Pons (tissue), 1 donor: Measurements from ENCODE around the gene FAM221B.

Source experiments
- DNase-seq: peaks from one replicate; pipeline ENCODE4 v3.0.0-alpha.2; 2016; ENCODE audit warnings: low spot score

FAM221B gene

DNA sequence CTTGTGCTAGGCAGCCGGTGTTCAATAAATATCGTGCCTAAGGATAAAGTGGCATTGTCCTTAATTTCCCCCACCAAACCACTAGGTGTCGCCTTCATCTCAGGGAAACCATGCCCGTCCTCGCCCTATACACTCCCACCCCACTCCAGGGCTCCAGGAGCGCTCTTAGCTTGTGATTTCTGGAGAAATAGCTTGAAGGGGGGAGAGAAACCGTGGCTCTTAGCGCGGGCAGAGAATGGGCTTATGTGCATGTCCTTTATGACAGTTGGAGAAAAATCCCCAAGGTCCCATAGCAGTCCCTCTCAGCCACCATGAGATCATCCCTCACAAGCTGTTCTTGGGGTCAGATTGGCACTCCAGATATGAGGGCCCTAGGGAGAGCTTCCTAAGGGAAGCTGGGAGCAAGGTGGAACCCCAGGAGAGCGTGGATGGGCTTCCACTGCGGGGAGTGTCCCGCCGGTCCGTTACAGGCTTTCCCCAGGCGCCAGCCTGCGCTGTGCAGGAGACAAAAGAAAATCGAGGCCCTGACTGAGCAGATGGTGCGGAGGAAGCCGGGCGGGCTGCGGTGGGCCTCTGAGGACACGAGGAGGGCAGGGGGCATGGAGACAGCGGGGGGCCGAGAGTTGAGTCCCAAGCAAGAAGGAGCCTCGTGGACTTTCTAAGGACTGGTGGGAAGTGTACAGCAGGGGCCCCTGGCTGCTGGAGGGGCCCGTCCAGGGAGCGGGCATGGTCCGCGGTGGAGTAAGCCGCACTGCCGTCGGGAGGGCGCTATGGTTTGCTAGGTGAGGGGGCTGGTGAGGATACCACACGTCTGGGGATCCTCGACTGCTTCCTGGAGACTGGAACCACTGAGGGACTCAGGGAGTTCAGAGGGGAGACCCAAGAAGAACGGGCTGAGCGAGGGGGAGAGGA is 37.9 kb downstream of the FAM221B start:
- DNase-seq: peak; percentile 83

DNA sequence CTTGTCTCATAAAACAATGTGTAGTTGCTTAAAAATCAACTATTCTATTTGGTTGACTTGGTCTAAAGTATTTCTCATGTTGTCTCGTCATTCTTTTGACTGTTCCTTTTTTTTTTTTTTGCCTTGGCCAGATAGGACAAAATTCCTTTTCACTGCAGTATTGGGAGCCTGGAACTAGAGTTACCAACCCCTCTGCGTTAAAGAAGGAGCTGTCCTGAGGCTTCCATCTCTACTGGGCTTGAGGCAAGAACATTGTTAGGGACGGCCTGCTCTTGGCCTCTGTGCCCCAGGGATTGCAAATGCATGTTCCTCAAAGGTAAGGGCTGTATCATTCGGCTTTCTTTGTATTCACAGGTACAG is 38.5 kb downstream of the FAM221B start:
- DNase-seq: no peak

GRCh38 chr9:35789541-35789940 is 39.0 kb downstream of the FAM221B start:
- no peak for DNase-seq

- no peak for DNase-seq
Measured at GRCh38 chr9:35783418-35783817, 45.1 kb downstream of the FAM221B start.

GRCh38 chr9:35781066-35781465 is 47.5 kb downstream of the FAM221B start:
- DNase-seq: no peak

DNA sequence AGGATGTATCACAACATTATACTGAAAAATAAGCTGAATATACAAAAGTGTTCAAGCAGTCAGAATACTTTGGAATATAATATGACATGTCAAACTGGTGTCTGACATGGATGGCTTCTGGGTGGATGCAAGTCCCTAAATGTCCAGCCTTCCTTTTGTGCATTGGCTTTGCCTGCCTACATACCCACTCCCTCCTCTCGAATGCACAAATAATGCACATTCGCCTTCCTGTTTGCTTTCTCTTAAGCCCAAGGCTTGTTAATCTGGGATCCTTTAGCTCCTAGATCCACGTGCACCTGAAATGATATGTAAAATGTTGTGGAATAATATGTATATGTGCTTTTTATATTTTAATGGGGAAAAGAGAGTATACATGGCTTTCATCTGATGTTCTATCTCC is 50.0 kb downstream of the FAM221B start:
- no peak for DNase-seq

GRCh38 chr9:35776018-35776417 is 52.5 kb downstream of the FAM221B start:
- DNase-seq: no peak

- peak; percentile 55 for DNase-seq
Measured at GRCh38 chr9:35774907-35775635, 53.5 kb downstream of the FAM221B start.

DNA sequence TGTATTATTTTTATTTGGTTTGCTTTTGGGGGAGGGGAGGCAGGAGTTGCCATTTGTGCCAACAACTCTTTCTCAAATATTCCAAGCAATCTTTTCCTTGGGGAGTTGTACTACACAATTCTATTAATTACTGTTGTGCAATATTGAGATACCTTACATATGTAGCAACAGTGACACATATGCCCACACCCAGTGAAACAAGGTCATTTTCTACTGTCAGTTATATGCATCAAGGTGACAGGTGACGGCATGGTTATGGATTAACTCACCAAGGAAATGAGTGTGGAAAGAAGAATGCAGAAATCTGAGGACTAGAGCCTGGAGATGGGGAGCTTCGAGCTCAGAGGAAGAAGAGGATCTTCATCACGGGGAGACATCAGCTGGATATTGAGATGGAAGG is 56.6 kb downstream of the FAM221B start:
- DNase-seq: no peak

- no peak for DNase-seq
Measured at GRCh38 chr9:35771534-35771933, 57.0 kb downstream of the FAM221B start.

GRCh38 chr9:35771075-35771433 is 57.5 kb downstream of the FAM221B start:
- no peak for DNase-seq

GRCh38 chr9:35769763-35770162 is 58.8 kb downstream of the FAM221B start:
- no peak for DNase-seq

DNA sequence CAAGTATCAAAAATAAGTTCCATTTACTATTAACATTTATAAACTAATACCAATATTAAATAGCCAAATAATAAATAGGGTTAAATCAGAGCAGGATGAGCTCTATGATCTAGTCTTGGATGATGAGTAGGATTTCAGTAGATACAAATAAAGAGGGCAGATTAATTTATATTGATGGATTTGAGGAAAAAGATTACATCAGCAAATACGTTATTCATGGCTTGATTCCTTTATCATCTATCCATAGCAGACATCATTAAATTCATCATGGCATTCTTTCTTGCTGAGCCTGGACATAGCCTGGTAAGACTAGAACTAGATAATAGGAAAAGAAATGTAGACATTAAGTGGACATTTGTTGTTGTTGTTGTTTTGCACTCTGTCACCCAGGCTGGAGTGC is 61.1 kb downstream of the FAM221B start:
- no peak for DNase-seq

GRCh38 chr9:35766997-35767396 is 61.5 kb downstream of the FAM221B start:
- DNase-seq: no peak
